GM11168 (cell line): ENCODE data around the gene SEPTIN12.

ENCODE experiments used
- in situ Hi-C: fragments of 300-500 bp; cut with MboI; formaldehyde crosslinking; loops from one replicate; pipeline ENCODE4 v1.12.0; 2022; ENCODE audit warnings: low sequenced_read_pairs; ENCODE audit not compliant: unreplicated experiment

Gene SEPTIN12

GRCh38 chr16:4787627-4788482 lies at the start of gene SEPTIN12:
Gene SEPTIN12 (minus strand): TSS chr16:4788345. CDS start chr16:4787645, 700 bp downstream.
- in situ Hi-C loops, result no loop called here

GRCh38 chr16:4836727-4837126 lies 48.6 kb upstream of the SEPTIN12 start:
- in situ Hi-C loops, result no loop called here

GRCh38 chr16:4833584-4833983 lies 45.4 kb upstream of the SEPTIN12 start:
- in situ Hi-C loops, result no loop called here

GRCh38 chr16:4832698-4833343 lies 44.7 kb upstream of the SEPTIN12 start:
- in situ Hi-C loops, result no loop called here

- in situ Hi-C loops, result no loop called here
Measured at GRCh38 chr16:4831616-4832015, 43.5 kb upstream of the SEPTIN12 start.

GRCh38 chr16:4830408-4830807 lies 42.3 kb upstream of the SEPTIN12 start:
- in situ Hi-C loops, result no loop called here

- in situ Hi-C loops, result no loop called here
Measured at GRCh38 chr16:4828567-4829321, 40.6 kb upstream of the SEPTIN12 start.

- in situ Hi-C loops, result no loop called here
Measured at GRCh38 chr16:4826980-4827379, 38.8 kb upstream of the SEPTIN12 start.

GRCh38 chr16:4826526-4826925 lies 38.4 kb upstream of the SEPTIN12 start:
- in situ Hi-C loops, result no loop called here

GRCh38 chr16:4825196-4825595 lies 37.1 kb upstream of the SEPTIN12 start:
- in situ Hi-C loops, result no loop called here

- in situ Hi-C loops, result no loop called here
Measured at GRCh38 chr16:4820652-4821051, 32.5 kb upstream of the SEPTIN12 start.

GRCh38 chr16:4814542-4815173 lies 26.5 kb upstream of the SEPTIN12 start:
- in situ Hi-C loops, result no loop called here

GRCh38 chr16:4814046-4814445 lies 25.9 kb upstream of the SEPTIN12 start:
- in situ Hi-C loops, result no loop called here

GRCh38 chr16:4813251-4814003 lies 25.3 kb upstream of the SEPTIN12 start:
- in situ Hi-C loops, result no loop called here

GRCh38 chr16:4811773-4812172 lies 23.6 kb upstream of the SEPTIN12 start:
- in situ Hi-C loops, result no loop called here

- in situ Hi-C loops, result no loop called here
Measured at GRCh38 chr16:4811242-4811641, 23.1 kb upstream of the SEPTIN12 start.

- in situ Hi-C loops, result no loop called here
Measured at GRCh38 chr16:4806280-4806679, 18.1 kb upstream of the SEPTIN12 start.

GRCh38 chr16:4805231-4805630 lies 17.1 kb upstream of the SEPTIN12 start:
- in situ Hi-C loops, result no loop called here

GRCh38 chr16:4803898-4804762 lies 16.0 kb upstream of the SEPTIN12 start:
- in situ Hi-C loops, result no loop called here
